ENCODE data around the gene XRCC3. TPM values are rescaled to one million over a fixed set of nuclear protein-coding genes. Genes with fewer than 3 reads are reported as not detected.

Gene XRCC3
- total RNA-seq, 1 experiment from 2014 or later = 46.7 TPM

- no peaks in the 10 kb centered on the region for H3K27me3 Mint-ChIP-seq (ENCODE audit: low read depth)
- DNase-seq (ENCODE audit: low spot score) (no peak), ATAC-seq (no peak)
- peaks cover 14% of the 10 kb centered on the region for H3K36me3 Mint-ChIP-seq
- no peak overlapping the region for H3K4me3 Mint-ChIP-seq
- no peaks in the 10 kb centered on the region for H3K4me1 Mint-ChIP-seq
- ChIA-PET POLR2A (no interaction called here), CTCF (interaction anchor here (1.2 to 1.9 kb wide), 2 partner anchors 167 kb away, joined by 3 to 6 read pairs; no protein-coding TSS in a partner anchor)
- H3K27ac Mint-ChIP-seq = peak overlapping the region; percentile 17; the same call in 1 of the 2 replicates
- no peaks in the 10 kb centered on the region for H3K9me3 Mint-ChIP-seq
- TF ChIP-seq PRDM15 (CRISPR knock-in tag; IDR thresholded peaks at IDR 0.05) = no peak
- TF ChIP-seq MLX (CRISPR knock-in tag; IDR thresholded peaks at IDR 0.05) = no peak
- no peak for TF ChIP-seq ZNF219 (CRISPR knock-in tag; IDR thresholded peaks at IDR 0.05; ENCODE audit: borderline replicate concordance)
- TF ChIP-seq MAX (CRISPR knock-in tag; IDR thresholded peaks at IDR 0.05) = no peak
- no peak for TF ChIP-seq PRRX2 (CRISPR knock-in tag; IDR thresholded peaks at IDR 0.05)
- no peak for TF ChIP-seq ZSCAN18 (CRISPR knock-in tag; IDR thresholded peaks at IDR 0.05)
These were observed 19.0 kb upstream of the XRCC3 start for GRCh38 chr14:103734081-103734888.

GRCh38 chr14:103733651-103734050 lies 18.4 kb upstream of the XRCC3 start:
- H3K9me3 Mint-ChIP-seq = no peaks in the 10 kb centered on the region
- H3K27me3 Mint-ChIP-seq (ENCODE audit: low read depth) = no peaks in the 10 kb centered on the region
- ATAC-seq = no peak
- no peaks in the 10 kb centered on the region for H3K4me1 Mint-ChIP-seq
- H3K4me3 Mint-ChIP-seq = no peak overlapping the region
- ChIA-PET CTCF (interaction anchor here (1.1 to 1.2 kb wide), 2 partner anchors 18 to 167 kb away, joined by 3 read pairs; partner anchors contain the start of genes XRCC3 and ZFYVE21), POLR2A (no interaction called here)
- DNase-seq (ENCODE audit: low spot score) = no peak
- no peak overlapping the region for H3K27ac Mint-ChIP-seq
- peaks cover 20% of the 10 kb centered on the region for H3K36me3 Mint-ChIP-seq
- TF ChIP-seq ZNF671 (CRISPR knock-in tag; IDR thresholded peaks at IDR 0.05) (no peak), PREB (CRISPR knock-in tag; IDR thresholded peaks at IDR 0.05; ENCODE audit: borderline replicate concordance) (no peak), JAZF1 (CRISPR knock-in tag; IDR thresholded peaks at IDR 0.05) (no peak), JUN (CRISPR knock-in tag; IDR thresholded peaks at IDR 0.05) (no peak), HMGXB4 (CRISPR knock-in tag; IDR thresholded peaks at IDR 0.05) (no peak), ZNF512 (CRISPR knock-in tag; IDR thresholded peaks at IDR 0.05; ENCODE audit: borderline replicate concordance) (no peak), GABPB1 (CRISPR knock-in tag; IDR thresholded peaks at IDR 0.05) (no peak), CREB1 (CRISPR knock-in tag; IDR thresholded peaks at IDR 0.05) (no peak), ZNF396 (CRISPR knock-in tag; IDR thresholded peaks at IDR 0.05; ENCODE audit: borderline replicate concordance) (no peak), AFF4 (CRISPR knock-in tag; IDR thresholded peaks at IDR 0.05; ENCODE audit: borderline replicate concordance) (no peak), ELF4 (CRISPR knock-in tag; IDR thresholded peaks at IDR 0.05; ENCODE audit: low read depth) (no peak), TEAD4 (CRISPR knock-in tag; IDR thresholded peaks at IDR 0.05) (no peak), ZNF263 (CRISPR knock-in tag; IDR thresholded peaks at IDR 0.05; ENCODE audit: low read depth) (no peak)

Data from WTC11 (cell line).